Measurements from ENCODE around the gene TEN1. TPM values are rescaled to one million over a fixed set of nuclear protein-coding genes. Genes with fewer than 3 reads are reported as not detected.

The TEN1 gene
- total and polyA plus RNA-seq, 2 of the 13 experiments (the other 11 are each of a cell fraction or from before 2014, with no cell fraction given) = 18.0 to 21.3 TPM

DNA sequence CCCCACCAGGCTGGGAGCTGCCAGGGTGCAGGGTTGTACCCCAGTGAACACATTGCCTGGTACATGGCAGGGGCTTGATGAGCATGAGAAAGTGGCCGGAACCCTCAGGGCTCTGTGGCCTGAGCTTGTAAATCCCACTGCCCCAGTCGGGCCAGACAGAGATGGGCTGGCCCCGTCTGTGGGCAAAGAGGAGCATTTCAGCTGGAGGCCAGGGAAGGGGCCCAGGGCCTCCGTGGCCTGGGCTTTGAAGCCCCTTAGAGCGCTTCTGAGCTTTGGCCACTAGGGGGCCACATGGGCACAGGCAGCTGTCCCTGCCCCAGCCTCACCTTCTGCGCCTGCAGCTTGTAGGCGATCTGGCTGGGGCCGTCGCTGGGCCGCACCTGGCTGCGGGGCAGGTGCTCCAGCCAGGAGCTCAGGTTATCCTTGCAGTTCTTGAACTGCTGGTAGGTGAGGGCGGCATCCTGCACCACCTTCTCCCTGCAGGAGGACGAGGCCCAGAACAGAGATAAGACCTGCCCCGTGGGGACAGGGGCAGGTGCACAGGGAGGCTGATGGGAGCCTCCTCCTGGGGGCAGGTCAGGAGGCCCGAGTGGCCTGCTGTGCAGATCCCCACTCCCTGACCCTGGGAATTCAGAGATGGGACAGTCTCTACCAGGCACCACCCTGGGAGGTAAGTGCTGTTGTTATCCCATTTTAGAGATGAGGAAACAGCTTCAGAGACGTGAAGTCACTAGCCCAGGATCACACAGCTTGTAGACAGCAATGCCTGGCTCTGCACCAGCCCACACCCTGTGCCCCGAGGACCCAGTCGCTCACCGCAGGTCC, 35.3 kb downstream of the TEN1 start (continued):
- TF ChIP-seq SKIL (CRISPR knock-in tag; IDR thresholded peaks at IDR 0.05; ENCODE audit: borderline replicate concordance) (no peak), ZNF839 (CRISPR knock-in tag; IDR thresholded peaks at IDR 0.05; ENCODE audit: borderline replicate concordance) (0 out of 2 replicates have a peak, but pooled peaks have one; percentile 59), GATA4 (IDR thresholded peaks at IDR 0.05; ENCODE audit: borderline replicate concordance, low read depth) (no peak), THAP9 (CRISPR knock-in tag; IDR thresholded peaks at IDR 0.05; ENCODE audit: borderline replicate concordance) (peak; percentile 21; the same call in 1 of the 2 replicates), ARID4A (CRISPR knock-in tag; IDR thresholded peaks at IDR 0.05; ENCODE audit: borderline replicate concordance) (peak; percentile 62; the same call in 1 of the 2 replicates), TOE1 (CRISPR knock-in tag; IDR thresholded peaks at IDR 0.05) (no peak), ZNF354B (CRISPR knock-in tag; IDR thresholded peaks at IDR 0.05) (no peak), KDM1A (CRISPR knock-in tag; IDR thresholded peaks at IDR 0.05) (no peak)
- TF ChIP-seq, protein P1, sequence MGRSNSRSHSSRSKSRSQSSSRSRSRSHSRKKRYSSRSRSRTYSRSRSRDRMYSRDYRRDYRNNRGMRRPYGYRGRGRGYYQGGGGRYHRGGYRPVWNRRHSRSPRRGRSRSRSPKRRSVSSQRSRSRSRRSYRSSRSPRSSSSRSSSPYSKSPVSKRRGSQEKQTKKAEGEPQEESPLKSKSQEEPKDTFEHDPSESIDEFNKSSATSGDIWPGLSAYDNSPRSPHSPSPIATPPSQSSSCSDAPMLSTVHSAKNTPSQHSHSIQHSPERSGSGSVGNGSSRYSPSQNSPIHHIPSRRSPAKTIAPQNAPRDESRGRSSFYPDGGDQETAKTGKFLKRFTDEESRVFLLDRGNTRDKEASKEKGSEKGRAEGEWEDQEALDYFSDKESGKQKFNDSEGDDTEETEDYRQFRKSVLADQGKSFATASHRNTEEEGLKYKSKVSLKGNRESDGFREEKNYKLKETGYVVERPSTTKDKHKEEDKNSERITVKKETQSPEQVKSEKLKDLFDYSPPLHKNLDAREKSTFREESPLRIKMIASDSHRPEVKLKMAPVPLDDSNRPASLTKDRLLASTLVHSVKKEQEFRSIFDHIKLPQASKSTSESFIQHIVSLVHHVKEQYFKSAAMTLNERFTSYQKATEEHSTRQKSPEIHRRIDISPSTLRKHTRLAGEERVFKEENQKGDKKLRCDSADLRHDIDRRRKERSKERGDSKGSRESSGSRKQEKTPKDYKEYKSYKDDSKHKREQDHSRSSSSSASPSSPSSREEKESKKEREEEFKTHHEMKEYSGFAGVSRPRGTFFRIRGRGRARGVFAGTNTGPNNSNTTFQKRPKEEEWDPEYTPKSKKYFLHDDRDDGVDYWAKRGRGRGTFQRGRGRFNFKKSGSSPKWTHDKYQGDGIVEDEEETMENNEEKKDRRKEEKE (IDR thresholded peaks at IDR 0.05) = no peak
- TF ChIP-seq, protein P2, sequence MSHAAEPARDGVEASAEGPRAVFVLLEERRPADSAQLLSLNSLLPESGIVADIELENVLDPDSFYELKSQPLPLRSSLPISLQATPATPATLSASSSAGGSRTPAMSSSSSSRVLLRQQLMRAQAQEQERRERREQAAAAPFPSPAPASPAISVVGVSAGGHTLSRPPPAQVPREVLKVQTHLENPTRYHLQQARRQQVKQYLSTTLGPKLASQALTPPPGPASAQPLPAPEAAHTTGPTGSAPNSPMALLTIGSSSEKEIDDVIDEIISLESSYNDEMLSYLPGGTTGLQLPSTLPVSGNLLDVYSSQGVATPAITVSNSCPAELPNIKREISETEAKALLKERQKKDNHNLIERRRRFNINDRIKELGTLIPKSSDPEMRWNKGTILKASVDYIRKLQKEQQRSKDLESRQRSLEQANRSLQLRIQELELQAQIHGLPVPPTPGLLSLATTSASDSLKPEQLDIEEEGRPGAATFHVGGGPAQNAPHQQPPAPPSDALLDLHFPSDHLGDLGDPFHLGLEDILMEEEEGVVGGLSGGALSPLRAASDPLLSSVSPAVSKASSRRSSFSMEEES (CRISPR knock-in tag; IDR thresholded peaks at IDR 0.05) = no peak
- TF ChIP-seq, protein P3, sequence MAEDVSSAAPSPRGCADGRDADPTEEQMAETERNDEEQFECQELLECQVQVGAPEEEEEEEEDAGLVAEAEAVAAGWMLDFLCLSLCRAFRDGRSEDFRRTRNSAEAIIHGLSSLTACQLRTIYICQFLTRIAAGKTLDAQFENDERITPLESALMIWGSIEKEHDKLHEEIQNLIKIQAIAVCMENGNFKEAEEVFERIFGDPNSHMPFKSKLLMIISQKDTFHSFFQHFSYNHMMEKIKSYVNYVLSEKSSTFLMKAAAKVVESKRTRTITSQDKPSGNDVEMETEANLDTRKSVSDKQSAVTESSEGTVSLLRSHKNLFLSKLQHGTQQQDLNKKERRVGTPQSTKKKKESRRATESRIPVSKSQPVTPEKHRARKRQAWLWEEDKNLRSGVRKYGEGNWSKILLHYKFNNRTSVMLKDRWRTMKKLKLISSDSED (CRISPR knock-in tag; IDR thresholded peaks at IDR 0.05) = no peak

All from HepG2 (cell line).